ENCODE measurements around the gene ARHGEF11.

DNA sequence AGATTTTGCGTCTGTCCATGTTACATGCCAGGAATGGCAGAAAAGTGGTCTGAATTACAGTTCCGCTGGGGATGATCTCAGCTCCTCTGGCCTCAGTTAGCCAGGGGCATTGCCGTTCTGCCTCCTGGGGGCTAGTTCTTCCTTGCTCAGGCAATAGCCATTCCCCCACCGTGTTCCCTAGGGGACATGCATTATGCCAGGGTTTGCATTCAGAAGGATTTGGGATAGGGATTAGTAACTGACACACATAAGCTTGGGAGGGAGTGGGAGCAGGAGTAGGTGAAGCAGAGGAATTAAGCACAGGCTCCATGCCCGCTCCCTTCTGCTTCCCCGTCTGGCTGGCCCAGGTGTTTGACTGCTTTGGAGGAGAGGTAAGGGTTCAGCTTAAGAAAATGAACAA lies 112.4 kb downstream of the ARHGEF11 start:
- TF ChIP-seq, protein P1, sequence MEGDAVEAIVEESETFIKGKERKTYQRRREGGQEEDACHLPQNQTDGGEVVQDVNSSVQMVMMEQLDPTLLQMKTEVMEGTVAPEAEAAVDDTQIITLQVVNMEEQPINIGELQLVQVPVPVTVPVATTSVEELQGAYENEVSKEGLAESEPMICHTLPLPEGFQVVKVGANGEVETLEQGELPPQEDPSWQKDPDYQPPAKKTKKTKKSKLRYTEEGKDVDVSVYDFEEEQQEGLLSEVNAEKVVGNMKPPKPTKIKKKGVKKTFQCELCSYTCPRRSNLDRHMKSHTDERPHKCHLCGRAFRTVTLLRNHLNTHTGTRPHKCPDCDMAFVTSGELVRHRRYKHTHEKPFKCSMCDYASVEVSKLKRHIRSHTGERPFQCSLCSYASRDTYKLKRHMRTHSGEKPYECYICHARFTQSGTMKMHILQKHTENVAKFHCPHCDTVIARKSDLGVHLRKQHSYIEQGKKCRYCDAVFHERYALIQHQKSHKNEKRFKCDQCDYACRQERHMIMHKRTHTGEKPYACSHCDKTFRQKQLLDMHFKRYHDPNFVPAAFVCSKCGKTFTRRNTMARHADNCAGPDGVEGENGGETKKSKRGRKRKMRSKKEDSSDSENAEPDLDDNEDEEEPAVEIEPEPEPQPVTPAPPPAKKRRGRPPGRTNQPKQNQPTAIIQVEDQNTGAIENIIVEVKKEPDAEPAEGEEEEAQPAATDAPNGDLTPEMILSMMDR (optimal IDR thresholded peaks at IDR 0.05 in 1 of 3, IDR thresholded peaks at IDR 0.05 in 1 of 3, conservative IDR thresholded peaks at IDR 0.05 in 1 of 3; ENCODE audit: extremely low read depth in 1 of 3, insufficient read depth in 2 of 3, low read length in 3 of 3) = no peak
- no peak for TF ChIP-seq EZH2 (IDR thresholded peaks at IDR 0.05; ENCODE audit: low read length)
